CD4-positive, alpha-beta T cell treated with Interleukin-2 at 100 ng/mL for 4 hours (primary cell): ENCODE results near the gene ADAM11.

Source experiments
- DNase-seq: peaks from one replicate; pipeline ENCODE4 v3.0.0-alpha.2; 2020; ENCODE audit warnings: low spot score

Gene ADAM11

GRCh38 chr17:44757918-44758413, 822 bp upstream of the ADAM11 start:
- no peak for DNase-seq

DNA sequence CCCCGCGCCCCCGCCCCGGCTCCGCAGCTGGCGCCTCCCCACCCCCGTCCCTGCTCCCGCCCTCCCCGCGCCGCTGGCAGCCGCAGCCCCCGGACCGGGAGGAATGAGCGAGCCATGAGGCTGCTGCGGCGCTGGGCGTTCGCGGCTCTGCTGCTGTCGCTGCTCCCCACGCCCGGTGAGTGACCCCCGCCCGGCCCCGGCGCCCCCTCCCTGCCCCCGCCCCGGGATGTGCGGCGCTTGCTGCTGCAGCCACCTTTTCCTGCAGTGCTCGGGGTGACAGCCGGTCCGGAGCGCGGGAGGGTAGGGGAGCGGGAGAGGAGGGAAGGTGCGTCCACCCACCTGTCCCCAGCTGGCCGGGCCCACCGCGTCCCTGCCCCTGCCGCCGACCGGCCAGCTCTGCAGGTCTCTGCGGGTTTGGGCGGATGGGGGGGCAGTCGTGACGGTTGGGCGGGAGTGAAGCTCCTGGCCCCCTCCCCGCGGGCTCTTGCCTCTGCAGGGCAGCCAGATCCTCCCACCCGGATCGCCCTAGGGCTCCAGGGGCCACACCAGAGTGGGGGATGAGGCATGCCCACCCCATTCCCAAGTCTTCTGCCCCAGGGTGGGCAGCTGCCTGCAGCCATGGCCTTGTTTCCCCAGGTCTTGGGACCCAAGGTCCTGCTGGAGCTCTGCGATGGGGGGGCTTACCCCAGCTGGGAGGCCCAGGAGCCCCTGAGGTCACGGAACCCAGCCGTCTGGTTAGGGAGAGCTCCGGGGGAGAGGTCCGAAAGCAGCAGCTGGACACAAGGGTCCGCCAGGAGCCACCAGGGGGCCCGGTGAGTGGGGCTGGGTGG, 513 bp downstream of the ADAM11 start:
- no peak for DNase-seq

GRCh38 chr17:44759916-44760243, 1.1 kb downstream of the ADAM11 start:
- DNase-seq = no peak

GRCh38 chr17:44760474-44761308, 1.9 kb downstream of the ADAM11 start:
- DNase-seq = no peak

- DNase-seq = no peak
Observed at GRCh38 chr17:44761932-44762810, 3.4 kb downstream of the ADAM11 start.

- no peak for DNase-seq
Observed at GRCh38 chr17:44763170-44763569, 4.4 kb downstream of the ADAM11 start.

- DNase-seq = no peak
Observed at GRCh38 chr17:44765965-44766364, 7.2 kb downstream of the ADAM11 start.

DNA sequence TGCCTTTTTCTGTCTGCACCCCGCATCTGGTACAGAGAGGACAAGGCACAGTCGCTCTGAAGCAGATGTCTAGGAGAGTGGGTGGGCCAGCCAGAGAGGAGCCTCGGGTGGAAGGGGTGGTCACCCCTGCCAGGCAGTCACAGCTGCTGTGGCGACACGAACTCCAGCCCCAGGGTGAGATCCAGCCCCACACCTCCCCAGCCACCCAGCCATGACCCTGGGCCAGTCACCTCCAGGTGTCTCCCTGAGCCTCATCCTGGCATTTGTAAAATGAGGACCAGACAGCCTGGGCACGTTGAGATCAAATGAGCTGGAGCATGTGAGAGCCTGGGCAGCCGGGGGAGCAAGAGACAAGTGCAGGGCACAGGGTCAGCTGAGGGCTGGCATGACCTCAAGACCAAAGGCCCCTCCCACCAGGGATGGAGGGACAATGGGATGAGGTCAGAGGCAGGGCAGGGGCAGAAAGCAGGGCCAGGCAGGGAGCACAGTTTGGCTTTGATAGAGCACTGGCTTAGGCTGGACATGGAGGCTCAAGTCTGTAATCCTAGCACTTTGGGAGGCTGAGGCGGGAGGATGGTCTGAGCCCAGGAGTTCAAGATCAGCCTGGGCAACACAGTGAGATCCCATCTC, 7.7 kb downstream of the ADAM11 start:
- no peak for DNase-seq

- no peak for DNase-seq
Observed at GRCh38 chr17:44767493-44767892, 8.7 kb downstream of the ADAM11 start.

DNA sequence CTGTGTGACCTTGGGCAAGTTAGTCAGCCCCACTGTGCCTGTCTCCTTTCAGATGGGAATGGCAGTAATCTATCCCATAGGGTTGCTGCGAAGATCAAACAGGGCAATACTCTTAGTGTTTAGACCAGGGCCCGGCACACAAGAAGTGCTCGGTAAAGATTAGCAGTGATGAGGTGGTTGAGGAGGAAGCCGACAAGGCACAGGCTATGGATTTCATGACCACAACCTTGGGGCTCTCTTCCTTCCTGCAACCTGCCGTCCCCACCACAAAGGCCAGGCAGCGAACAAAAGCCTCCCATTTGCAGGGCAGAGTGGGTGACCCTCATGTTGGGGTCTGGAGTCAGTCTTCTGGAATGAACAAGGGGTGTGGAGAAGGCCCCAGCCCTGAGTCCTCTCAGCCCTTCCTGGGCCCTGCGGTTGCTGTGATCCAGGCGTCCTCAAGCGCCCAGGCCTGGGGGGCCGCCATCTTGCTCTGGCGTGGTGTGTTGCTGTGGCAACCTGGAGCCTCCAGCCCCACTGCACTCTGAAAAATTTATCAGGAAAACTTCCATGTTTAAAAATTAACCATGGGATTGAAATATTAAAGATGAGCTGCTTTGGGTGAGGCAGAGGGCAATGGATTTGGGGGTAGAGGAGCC, 9.8 kb downstream of the ADAM11 start:
- no peak for DNase-seq

- no peak for DNase-seq
Observed at GRCh38 chr17:44769230-44769629, 10.4 kb downstream of the ADAM11 start.

DNA sequence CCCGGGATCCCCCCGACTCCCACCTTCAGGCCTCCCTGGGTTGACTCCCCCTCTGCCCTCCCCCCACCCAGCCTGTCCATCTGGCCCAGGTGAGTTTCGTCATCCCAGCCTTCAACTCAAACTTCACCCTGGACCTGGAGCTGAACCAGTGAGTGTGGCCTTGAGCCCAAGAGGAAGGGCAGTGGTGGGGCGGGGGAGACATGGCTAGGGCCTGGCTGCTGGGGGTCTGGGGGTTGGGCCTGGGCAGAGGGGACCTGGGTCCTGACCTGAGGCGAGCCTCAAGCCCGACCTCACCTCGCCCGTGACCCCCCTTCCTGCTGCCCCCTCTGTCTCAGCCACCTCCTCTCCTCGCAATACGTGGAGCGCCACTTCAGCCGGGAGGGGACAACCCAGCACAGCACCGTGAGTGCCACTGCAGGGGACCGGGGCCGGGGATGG, 10.9 kb downstream of the ADAM11 start:
- no peak for DNase-seq

DNA sequence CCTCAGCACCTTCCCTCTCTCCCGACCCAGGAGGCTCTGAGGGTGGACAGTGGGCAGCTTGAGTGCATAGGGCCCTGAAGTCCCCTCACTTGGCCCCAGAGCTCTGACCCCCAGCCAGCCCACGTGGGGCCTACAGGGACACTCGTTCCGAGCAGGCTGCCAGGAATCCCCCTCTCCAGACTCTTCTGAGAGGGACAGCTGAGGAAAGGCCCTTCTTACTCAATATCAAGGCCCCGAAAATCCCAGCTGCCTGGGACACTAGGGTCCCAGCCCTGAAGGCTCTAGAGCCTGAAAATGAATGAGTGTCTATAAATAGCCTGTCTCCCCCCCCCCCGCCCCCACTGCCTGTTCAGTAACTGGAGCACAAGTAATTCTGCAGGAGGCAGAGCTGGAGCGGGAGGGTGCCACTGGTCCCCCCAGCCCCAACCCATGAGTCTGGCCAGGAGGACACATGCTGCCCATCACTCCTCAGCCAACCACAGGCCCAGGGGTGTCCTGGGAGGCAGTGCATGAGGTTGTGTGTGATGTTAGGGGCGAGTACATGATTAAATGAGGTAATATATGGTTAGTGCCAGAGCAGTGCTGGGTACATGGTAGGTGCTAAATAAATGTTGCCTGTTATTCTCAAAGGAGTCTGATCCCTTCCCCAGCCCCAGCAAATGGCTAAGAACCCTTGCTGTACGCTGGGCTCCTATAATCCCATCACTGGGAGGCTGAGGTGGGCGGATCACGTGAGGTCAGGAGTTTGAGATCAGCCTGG, 11.6 kb downstream of the ADAM11 start:
- no peak for DNase-seq

GRCh38 chr17:44772308-44773045, 13.7 kb downstream of the ADAM11 start:
- no peak for DNase-seq

GRCh38 chr17:44773140-44773539, 14.4 kb downstream of the ADAM11 start:
- DNase-seq = no peak

GRCh38 chr17:44774271-44775135, 15.7 kb downstream of the ADAM11 start:
- DNase-seq = peak; percentile 83

DNA sequence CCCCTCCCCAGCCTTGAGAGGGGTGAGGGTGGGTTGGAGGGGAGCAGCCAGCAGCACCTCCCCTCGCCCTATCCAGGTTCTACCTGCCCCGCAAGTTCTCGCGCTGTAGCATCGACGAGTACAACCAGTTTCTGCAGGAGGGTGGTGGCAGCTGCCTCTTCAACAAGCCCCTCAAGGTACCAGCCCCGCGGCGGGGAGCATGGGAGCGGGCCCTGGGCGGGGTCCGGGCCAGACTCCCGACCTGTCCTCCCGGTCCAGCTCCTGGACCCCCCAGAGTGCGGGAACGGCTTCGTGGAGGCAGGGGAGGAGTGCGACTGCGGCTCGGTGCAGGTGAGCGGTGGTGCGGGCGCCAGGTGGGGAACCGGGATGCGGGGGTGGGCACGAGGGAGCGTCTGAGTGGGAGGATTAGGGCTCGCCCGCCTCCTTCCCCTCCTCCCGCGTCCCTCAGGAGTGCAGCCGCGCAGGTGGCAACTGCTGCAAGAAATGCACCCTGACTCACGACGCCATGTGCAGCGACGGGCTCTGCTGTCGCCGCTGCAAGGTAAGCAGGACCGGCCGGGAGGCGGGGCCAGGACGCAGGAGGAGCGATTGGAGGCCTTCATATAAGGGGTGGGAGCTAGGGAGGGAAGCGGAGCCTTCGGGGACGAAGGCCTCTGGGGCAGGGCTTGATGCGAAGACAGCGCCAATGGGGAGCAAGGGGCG, 16.5 kb downstream of the ADAM11 start:
- DNase-seq = peak; percentile 99
